22Rv1 (cell line): Measurements from ENCODE around the gene PCSK1.

Experiments used
- H3K27ac ChIP-seq: fragments of 450-650 bp; 2 replicates; pipeline ENCODE4 v1.5.1; 2017
- CTCF ChIP-seq: fragments of 450-650 bp; IDR thresholded peaks from 2 replicates; pipeline ENCODE4 v1.5.1; 2017; ENCODE audit warnings: mild to moderate bottlenecking
- ZFX ChIP-seq: fragments of 450-650 bp; IDR thresholded peaks from 2 replicates; pipeline ENCODE4 v1.6.1; 2017; ENCODE audit warnings: antibody characterized with exemption, borderline replicate concordance

The PCSK1 gene

GRCh38 chr5:96426831-96427230, 6.2 kb downstream of the PCSK1 start:
- no peak overlapping the region for H3K27ac ChIP-seq
- TF ChIP-seq ZFX (no peak), CTCF (no peak)

DNA sequence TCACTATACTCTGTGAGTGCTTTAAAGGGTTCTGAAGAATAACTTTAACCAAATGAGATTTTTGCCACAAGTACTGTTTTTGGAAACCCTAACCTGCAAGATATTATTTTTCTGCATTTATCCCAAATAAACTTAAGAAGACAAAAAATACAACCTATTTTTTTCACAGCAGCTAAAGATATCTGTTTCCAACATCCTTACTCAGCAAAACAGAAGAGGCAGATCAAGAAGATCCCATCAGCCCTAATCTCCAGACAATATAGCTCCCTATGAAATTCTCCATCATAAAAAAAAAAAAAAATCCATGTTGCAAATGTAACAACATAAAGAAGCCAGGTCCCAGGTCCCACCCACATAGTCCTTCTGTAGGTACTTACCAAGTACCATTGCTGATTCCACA, 7.6 kb downstream of the PCSK1 start:
- no peak for TF ChIP-seq ZFX
- TF ChIP-seq CTCF = no peak
- no peak overlapping the region for H3K27ac ChIP-seq

- TF ChIP-seq ZFX (no peak), CTCF (no peak)
- H3K27ac ChIP-seq = no peak overlapping the region
Observed at GRCh38 chr5:96415897-96416296, 17.2 kb downstream of the PCSK1 start.

GRCh38 chr5:96412868-96413449, 20.1 kb downstream of the PCSK1 start:
- H3K27ac ChIP-seq = no peak overlapping the region
- TF ChIP-seq CTCF = no peak
- TF ChIP-seq ZFX = no peak

- no peak overlapping the region for H3K27ac ChIP-seq
- TF ChIP-seq ZFX = no peak
- no peak for TF ChIP-seq CTCF
Observed at GRCh38 chr5:96410013-96410412, 23.0 kb downstream of the PCSK1 start.

GRCh38 chr5:96408841-96409538, 24.1 kb downstream of the PCSK1 start:
- no peak for TF ChIP-seq ZFX
- TF ChIP-seq CTCF = no peak
- no peak overlapping the region for H3K27ac ChIP-seq

GRCh38 chr5:96408210-96408777, 24.8 kb downstream of the PCSK1 start:
- TF ChIP-seq CTCF (no peak), ZFX (no peak)
- H3K27ac ChIP-seq = no peak overlapping the region
